Neural progenitor cell (in vitro differentiated cells): ENCODE data around the gene DLGAP4.

Experiments used
- CTCF ChIP-seq: fragments of 200-600 bp; sonication (generic); IDR thresholded peaks from 2 replicates; pipeline ENCODE4 v1.5.1; 2017; ENCODE audit warnings: antibody characterized with exemption, mild to moderate bottlenecking
- EZH2 ChIP-seq: fragments of 200-600 bp; sonication (generic); IDR thresholded peaks from 2 replicates; pipeline ENCODE4 v1.6.1; 2017; ENCODE audit warnings: antibody characterized with exemption, mild to moderate bottlenecking, moderate library complexity

DNA sequence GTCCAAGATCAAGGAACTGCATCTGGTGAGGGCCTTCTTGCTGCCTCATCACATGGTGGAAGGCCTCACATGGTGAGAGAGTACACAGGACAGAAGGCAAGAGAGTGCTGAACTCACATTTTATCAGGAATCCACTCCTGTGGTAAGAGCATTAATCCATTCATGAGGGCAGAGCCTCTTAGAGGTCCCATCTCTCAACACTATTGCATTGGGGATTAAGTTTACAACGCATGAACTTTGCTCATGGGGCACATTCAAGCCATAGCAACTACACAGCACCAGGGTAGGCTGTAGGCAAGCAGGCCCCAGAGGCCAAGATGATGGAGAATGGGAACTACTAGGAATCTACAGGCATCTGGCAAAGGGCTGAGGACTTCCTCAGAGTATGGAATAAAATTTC is 257.2 kb downstream of the DLGAP4 start:
- TF ChIP-seq EZH2 (no peak), CTCF (no peak)
